Body of pancreas (tissue), 4 donors: ENCODE data around the gene ERBB2. TPM values are rescaled to one million over a fixed set of nuclear protein-coding genes. Genes with fewer than 3 reads are reported as not detected.

Experiments used
- ATAC-seq: fragments of 150-250 bp; one replicate; pipeline ENCODE4 v1.9.1; 2016
- DNase-seq, 4 donors: peaks; one replicate each; pipeline ENCODE4 v3.0.0-alpha.2; 2019
- H3K27ac ChIP-seq, 4 donors: fragments of 200-600 bp; sonication (generic); 1 replicate in 3 of 4; 2 replicates in 1 of 4; pipeline versions ENCODE4 v1.5.1 to v1.6.1; 2016 to 2019; ENCODE audit warnings: mild to moderate bottlenecking in 1 of 4, mixed read lengths in 1 of 4, moderate library complexity in 1 of 4
- H3K27me3 ChIP-seq, 2 donors: fragments of 200-600 bp; sonication (generic); one replicate each; pipeline ENCODE4 v1.6.0; 2016; ENCODE audit warnings: mild to moderate bottlenecking in 1 of 2
- H3K36me3 ChIP-seq, 2 donors: fragments of 200-600 bp; sonication (generic); replicated peaks in 1 of 2; 2 replicates each; pipeline ENCODE4 v1.5.1; 2016; ENCODE audit warnings: low read depth in 2 of 2; ENCODE audit not compliant: insufficient read depth in 1 of 2
- H3K4me1 ChIP-seq: fragments of 200-600 bp; sonication (generic); one replicate; pipeline ENCODE4 v1.6.0; 2016
- H3K4me3 ChIP-seq, 2 donors: fragments of 200-600 bp; sonication (generic); 1 replicate in 1 of 2; 2 replicates in 1 of 2; pipeline ENCODE4 v1.5.1; 2016 to 2019
- H3K9me3 ChIP-seq, 3 donors: fragments of 200-600 bp; sonication (generic); 1 replicate in 2 of 3; 2 replicates in 1 of 3; pipeline ENCODE4 v1.5.1; 2016
- POLR2A ChIP-seq, 3 donors: fragments of 450-650 bp; IDR thresholded peaks; one replicate each; pipeline ENCODE4 v1.6.1; 2016; ENCODE audit warnings: antibody characterized with exemption in 3 of 3, mild to moderate bottlenecking in 2 of 3
- WGBS, 2 donors: methylation state at CpG; one replicate each; pipeline ENCODE4 v1.1.5; 2017; 5-methylcytosine and 5-hydroxymethylcytosine counted together
- intact Hi-C: fragments of 100-400 bp; cut with DNase I; formaldehyde crosslinking; loops from one replicate; pipeline ENCODE4 v1.15.1; 2023
- total RNA-seq, 2 donors: library from RNA; depleted of rRNA; stranded (reverse); fragments of >200 nt; gene quantifications; one replicate each; pipeline ENCODE4 v1.1.0, GENCODE V29; 2016
- TF ChIP-seq, protein P1 (sequence below), 7 experiments: fragments of 450-650 bp in 4 of 7; fragments of 200-600 bp in 3 of 7; sonication (generic) in 3 of 7; IDR thresholded peaks; one replicate each; pipeline ENCODE4 v1.5.1; 2016 to 2019; ENCODE audit warnings: antibody characterized with exemption in 7 of 7

Gene ERBB2
- total RNA-seq, 2 donors from 2014 or later = 52.4 to 65.3 TPM

DNA sequence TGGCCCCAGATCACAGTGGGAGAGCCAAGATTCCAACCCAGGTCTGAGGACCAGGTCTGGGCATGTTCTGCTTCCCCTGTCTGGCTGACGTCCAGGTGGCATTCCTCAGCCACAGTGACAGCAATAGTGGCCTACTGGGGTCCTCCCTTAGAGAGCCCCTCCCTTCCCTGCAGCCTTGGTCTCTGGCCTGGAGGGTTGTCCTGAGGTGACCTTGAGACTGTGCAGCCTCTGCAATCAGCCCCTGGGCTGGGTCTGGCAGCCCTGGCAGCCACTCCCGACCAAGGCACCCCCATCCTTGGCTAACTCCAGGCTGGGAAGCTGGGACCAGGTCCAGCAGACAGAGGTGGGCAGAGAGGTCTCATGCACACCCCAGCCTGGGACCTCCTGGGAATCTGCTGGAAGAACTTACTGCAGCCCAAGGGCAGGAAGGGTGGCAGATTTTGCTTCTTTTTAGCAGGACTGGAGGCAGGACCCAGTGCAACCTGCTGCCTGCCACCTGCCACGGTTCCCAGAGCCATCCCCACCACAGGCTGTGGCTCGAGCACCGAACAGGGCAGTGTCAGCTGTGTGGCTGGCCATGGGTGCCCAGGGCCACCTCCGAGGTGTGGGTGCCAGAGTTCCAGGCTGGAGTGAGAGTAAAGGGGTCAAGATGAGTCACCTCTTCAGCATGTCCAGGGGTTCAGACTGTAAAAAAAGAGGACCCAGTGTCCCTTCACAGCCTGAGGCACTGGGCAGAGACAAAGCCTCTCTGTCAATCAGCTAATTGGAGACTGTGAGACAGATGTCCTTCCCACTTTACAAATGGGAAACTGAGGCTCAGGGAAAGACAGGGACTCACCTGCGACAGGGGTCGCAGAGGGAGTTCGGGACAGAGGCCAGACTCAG, 50.5 kb downstream of the ERBB2 start:
- no peak overlapping the region for H3K4me3 ChIP-seq
- DNase-seq (peak; percentile 84 to 92 (median 90)), ATAC-seq (peak; percentile 63)
- TF ChIP-seq POLR2A (IDR thresholded peaks at IDR 0.05) = peak in 1 of 3 donors; percentile 7
- TF ChIP-seq, protein P1, sequence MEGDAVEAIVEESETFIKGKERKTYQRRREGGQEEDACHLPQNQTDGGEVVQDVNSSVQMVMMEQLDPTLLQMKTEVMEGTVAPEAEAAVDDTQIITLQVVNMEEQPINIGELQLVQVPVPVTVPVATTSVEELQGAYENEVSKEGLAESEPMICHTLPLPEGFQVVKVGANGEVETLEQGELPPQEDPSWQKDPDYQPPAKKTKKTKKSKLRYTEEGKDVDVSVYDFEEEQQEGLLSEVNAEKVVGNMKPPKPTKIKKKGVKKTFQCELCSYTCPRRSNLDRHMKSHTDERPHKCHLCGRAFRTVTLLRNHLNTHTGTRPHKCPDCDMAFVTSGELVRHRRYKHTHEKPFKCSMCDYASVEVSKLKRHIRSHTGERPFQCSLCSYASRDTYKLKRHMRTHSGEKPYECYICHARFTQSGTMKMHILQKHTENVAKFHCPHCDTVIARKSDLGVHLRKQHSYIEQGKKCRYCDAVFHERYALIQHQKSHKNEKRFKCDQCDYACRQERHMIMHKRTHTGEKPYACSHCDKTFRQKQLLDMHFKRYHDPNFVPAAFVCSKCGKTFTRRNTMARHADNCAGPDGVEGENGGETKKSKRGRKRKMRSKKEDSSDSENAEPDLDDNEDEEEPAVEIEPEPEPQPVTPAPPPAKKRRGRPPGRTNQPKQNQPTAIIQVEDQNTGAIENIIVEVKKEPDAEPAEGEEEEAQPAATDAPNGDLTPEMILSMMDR (IDR thresholded peaks at IDR 0.05) = no peak
- 16 to 22% methylated on average over 3 to 9 of the region's 9 CpGs for WGBS, 2 donors
- H3K9me3 ChIP-seq = no peaks in the 10 kb centered on the region
- peak overlapping the region; percentile 55 to 82 (median 74) for H3K27ac ChIP-seq
- intact Hi-C loops = no loop called here
- peaks cover 11 to 13% of the 10 kb centered on the region in 2 donors for H3K36me3 ChIP-seq
- peaks cover 48% of the 10 kb centered on the region for H3K4me1 ChIP-seq
- no peaks in the 10 kb centered on the region for H3K27me3 ChIP-seq

DNA sequence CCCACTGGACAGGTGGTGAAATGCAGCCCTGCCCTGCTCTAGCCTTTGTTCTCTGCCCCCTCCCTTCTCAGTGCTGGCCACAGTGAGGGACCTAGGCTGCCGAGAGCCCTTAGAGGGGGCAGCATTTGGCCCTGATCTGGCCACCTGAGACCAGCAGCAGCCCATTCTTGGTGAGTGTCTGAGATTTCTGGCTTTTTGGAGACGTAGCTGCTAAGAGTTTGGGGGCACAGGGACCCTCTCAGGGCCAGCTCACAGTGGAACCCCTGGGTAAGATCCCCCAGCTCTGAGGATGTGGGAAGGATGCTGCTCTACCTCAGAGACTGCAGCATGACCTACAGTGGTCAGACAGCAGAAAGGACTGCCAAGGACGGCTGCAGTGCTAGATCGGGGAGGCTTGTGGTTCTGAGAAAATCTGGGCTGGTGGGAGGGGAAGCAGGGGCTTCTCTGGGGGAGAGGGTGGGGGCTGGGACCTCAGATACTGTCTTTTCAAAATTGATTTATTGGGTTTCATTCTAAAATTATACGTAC, 51.2 kb downstream of the ERBB2 start:
- Histone ChIP-seq H3K27me3 (no peaks in the 10 kb centered on the region), H3K4me1 (peaks cover 48% of the 10 kb centered on the region), H3K36me3 (peaks cover 5 to 6% of the 10 kb centered on the region in 2 donors), H3K27ac (peak overlapping the region; percentile 13 to 82 (median 74)), H3K9me3 (no peaks in the 10 kb centered on the region), H3K4me3 (no peak overlapping the region)
- no peak for ATAC-seq
- 58 to 68% methylated on average over 4 to 5 of the region's 5 CpGs for WGBS, 2 donors
- no peak for DNase-seq
- TF ChIP-seq, protein P1 (IDR thresholded peaks at IDR 0.05) = no peak
- no peak for TF ChIP-seq POLR2A (IDR thresholded peaks at IDR 0.05)
- intact Hi-C loops = no loop called here

DNA sequence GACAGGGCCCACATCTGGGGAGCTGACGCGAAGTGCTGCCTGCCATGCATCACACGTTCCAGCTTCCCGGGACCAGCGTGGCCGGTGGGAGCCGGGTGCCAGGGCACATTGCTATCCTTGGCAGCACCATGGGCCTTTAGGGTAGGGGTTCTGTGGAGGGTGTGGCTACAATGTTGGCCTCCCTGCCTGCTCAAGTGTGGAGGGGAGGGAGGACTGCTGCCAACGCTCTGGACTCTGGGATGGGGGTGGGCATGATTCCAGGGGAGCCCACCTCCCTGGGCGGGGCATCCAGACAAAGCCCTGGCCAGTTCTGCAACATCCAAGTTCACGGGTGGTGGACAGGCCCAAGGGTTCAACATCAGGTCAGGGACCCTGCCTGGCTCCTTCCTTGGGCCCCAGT, 51.8 kb downstream of the ERBB2 start:
- H3K27me3 ChIP-seq = no peaks in the 10 kb centered on the region
- H3K36me3 ChIP-seq = peaks cover 3 to 4% of the 10 kb centered on the region in 2 donors
- no peak for TF ChIP-seq POLR2A (IDR thresholded peaks at IDR 0.05)
- TF ChIP-seq, protein P1 (IDR thresholded peaks at IDR 0.05) = no peak
- no peaks in the 10 kb centered on the region for H3K9me3 ChIP-seq
- peaks cover 48% of the 10 kb centered on the region for H3K4me1 ChIP-seq
- no peak for DNase-seq
- no peak overlapping the region for H3K27ac ChIP-seq
- intact Hi-C loops = no loop called here
- WGBS, 2 donors = 61 to 83% methylated on average over 2 to 10 of the region's 10 CpGs
- ATAC-seq = no peak
- H3K4me3 ChIP-seq = no peak overlapping the region

DNA sequence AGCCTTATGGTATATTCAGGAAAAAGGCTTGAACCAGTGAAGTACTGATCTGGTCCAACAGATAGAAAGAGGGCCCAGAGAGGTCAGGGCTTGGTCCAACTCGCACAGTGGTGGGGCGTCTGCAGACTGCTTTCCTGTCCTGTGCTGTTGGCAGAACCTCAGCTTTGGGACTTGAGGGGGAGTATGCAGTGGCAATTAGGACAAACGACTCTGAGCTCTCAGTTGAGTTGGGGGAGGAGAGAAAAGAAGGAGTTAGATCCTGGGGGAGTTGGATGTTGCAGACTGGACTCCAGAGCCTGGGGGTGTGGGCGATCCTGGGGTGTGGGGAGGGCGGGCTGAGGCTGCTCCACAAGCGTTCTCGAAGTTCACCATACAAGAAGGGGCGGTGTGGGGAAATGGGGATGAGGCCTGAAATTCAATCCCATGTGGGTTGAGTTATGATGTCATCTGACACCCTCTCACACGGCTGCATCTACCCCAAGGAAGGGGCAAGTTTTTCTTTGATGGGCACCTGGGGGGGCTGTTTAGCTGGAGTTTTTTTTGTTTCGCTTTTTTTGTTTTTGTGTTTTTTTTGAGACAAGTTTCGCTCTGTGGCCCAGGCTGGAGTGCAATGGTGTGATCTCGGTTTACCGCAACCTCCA, 52.5 kb downstream of the ERBB2 start:
- 87 to 90% methylated on average over 13 of the region's 13 CpGs for WGBS, 2 donors
- no peak for DNase-seq
- no peak overlapping the region for H3K27ac ChIP-seq
- peaks cover 48% of the 10 kb centered on the region for H3K4me1 ChIP-seq
- TF ChIP-seq, protein P1 (IDR thresholded peaks at IDR 0.05) = no peak
- TF ChIP-seq POLR2A (IDR thresholded peaks at IDR 0.05) = no peak
- no peaks in the 10 kb centered on the region for H3K9me3 ChIP-seq
- intact Hi-C loops = no loop called here
- no peaks in the 10 kb centered on the region for H3K27me3 ChIP-seq
- no peaks in the 10 kb centered on the region for H3K36me3 ChIP-seq
- no peak for ATAC-seq
- H3K4me3 ChIP-seq = no peak overlapping the region
